ENCODE results near the gene LNX1.

The LNX1 gene

DNA sequence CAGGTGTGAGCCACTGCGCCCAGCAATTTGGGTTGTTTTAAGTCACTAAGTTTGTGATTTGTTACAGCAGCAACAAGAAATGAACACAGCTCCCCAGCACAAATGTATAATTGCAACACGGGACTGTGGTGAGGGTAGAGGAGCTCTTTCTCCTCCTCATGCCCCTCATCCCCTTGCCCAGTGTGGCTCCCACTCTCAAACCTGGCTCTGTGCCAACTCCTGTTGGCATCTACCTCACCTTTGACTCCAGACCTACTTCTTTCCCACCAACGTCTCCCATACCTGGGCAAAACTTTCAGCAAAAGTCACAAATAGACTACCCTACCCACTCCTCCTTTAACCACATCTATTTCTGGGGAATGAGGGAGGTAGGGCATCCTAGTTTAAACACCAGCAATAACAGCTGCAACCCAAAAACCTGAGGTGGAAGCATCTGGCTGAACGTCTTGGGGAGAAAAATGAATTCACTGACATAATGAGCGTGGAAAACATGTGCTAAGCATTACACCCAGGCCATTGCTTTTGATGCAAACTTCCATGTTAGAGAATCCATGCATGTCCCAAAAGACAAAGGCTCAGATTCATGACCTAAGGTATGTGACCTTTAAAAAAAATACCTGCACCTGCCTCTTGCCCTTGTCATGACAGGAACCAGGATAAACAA is 19.2 kb downstream of the LNX1 start:
- DNase-seq (ENCODE audit: low read depth) = no peak

DNA sequence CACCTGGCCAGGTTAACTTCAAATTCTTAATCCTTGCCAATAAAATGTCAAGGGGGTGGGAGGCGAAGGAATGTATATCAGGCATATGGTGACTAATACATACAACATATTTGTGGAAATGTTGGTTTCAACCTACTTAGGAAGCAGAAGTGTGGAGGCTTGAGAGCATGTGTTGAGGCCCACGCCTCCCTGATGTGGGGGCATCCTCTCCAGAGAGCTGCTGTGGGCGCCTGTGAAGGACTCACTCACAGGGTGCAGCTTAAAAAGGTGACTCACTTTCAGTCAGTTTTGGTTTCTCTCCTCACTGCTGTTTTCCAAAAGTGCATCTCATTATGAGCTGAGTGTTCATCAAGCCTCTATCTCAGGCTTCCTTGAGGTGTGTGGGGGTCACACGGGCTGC is 27.5 kb downstream of the LNX1 start:
- no peak for DNase-seq (ENCODE audit: low read depth)

- no peak for DNase-seq (ENCODE audit: low read depth)
Observed at GRCh38 chr4:53562409-53562808, 28.9 kb downstream of the LNX1 start.

- DNase-seq (ENCODE audit: low read depth) = no peak
Observed at GRCh38 chr4:53559021-53559620, 32.2 kb downstream of the LNX1 start.

DNA sequence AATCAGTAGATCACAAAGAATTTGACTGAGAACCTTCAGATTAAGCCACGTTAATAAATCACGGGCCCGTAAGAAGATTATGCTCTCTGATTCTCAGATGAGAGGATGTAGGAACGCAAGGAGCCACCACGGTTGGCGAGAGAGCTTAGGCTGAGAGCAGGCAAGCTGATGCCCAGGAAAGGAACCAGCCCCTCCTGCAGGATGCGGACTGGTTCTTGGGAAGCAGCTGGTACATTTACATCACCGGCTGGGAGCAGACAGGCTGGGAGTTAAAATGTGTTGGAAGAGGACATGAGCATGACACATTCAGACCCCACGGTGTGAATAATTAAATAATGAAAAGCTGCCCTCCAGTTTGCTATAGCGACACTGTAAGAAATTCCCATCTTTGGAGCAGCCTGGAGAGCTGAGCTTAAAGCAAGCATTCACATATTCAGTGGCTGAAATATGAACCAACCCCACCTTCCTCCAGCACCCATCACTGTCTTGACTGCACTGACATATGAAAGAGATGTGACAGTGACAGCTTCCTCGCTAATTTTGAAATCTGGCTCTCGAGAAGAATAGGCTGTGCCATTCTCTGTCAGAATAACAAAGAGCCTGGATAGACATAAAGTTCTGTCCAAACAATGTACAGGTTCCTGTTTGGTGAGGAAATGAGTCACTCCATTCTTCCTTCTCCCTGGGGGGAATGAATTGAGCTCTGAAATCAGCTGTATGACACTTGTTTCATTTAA is 33.1 kb downstream of the LNX1 start:
- no peak for DNase-seq (ENCODE audit: low read depth)

GRCh38 chr4:53557669-53558064 is 33.6 kb downstream of the LNX1 start:
- no peak for DNase-seq (ENCODE audit: low read depth)

DNA sequence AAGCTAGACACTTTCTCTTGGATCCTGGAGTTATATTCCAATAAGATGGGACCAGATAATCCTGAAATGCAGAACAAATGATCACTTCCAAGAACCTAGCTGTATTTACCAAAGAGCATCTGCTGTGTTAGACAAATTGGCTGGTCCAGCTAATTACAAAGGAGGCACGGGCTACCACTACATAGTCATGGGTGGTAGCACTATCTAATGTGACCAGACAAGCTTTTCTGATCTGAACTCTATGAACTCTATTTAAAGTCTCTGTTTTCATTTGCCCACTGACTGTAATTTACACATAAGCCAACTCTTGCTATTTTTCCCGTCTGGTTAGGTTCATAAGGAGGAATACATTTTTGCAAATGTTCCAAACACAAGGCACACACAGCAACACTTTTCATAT is 34.6 kb downstream of the LNX1 start:
- no peak for DNase-seq (ENCODE audit: low read depth)

GRCh38 chr4:53553486-53554210 is 37.6 kb downstream of the LNX1 start:
- no peak for DNase-seq (ENCODE audit: low read depth)

- no peak for DNase-seq (ENCODE audit: low read depth)
Observed at GRCh38 chr4:53552711-53553110, 38.6 kb downstream of the LNX1 start.

- no peak for DNase-seq (ENCODE audit: low read depth)
Observed at GRCh38 chr4:53551958-53552357, 39.3 kb downstream of the LNX1 start.

GRCh38 chr4:53551281-53551864 is 39.9 kb downstream of the LNX1 start:
- DNase-seq (ENCODE audit: low read depth) = no peak

GRCh38 chr4:53548662-53549061 is 42.6 kb downstream of the LNX1 start:
- DNase-seq (ENCODE audit: low read depth) = no peak

GRCh38 chr4:53547983-53548382 is 43.3 kb downstream of the LNX1 start:
- DNase-seq (ENCODE audit: low read depth) = no peak

DNA sequence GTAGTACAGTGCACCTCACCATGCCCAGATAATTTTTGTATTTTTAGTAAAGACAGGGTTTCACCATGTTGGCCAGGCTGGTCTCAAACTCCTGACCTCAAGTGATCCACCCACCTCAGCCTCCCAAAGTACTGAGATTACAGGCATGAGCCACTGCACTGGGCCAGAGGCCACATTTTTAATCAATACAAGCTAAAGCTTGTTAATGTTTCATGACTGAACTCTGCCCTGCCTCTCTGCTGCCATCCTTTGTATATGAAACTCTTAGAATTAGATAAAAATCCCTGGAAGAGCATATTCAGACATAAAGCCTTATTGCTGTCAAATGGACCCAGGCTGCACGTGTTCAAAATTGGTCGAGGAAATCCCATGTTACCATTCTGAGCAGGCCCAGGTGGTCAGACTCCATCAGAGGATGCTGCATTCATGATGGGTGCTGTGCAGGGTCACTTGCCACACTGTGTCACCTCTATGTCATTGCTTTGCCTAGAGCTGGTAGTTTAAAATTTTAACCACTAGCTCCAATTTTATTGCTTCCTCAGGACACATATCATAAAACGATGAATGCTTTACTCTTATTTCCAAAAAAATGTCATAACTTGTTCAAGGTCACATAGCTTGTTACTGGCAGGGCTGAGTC is 45.2 kb downstream of the LNX1 start:
- no peak for DNase-seq (ENCODE audit: low read depth)

- no peak for DNase-seq (ENCODE audit: low read depth)
Observed at GRCh38 chr4:53545273-53545672, 46.0 kb downstream of the LNX1 start.

DNA sequence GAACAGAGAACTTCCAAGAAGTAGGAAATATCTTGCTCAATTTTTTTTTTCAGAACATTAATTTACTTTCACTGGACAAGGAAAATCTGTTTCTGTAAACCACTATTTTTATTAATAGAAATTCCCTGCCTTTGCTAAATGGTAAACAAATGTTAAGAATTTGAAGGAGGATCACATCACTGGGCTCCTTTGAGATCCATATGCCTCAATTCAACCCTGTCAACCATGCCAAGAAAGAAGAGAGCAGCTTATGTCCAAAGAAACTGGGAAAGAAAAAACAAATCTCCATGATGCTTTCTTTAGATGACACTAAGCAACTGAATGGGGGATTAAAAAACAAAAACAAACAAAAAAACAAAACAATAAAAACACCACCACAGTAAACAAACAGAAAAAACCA is 47.7 kb downstream of the LNX1 start:
- no peak for DNase-seq (ENCODE audit: low read depth)

- DNase-seq (ENCODE audit: low read depth) = no peak
Observed at GRCh38 chr4:53541577-53542206, 49.6 kb downstream of the LNX1 start.

DNA sequence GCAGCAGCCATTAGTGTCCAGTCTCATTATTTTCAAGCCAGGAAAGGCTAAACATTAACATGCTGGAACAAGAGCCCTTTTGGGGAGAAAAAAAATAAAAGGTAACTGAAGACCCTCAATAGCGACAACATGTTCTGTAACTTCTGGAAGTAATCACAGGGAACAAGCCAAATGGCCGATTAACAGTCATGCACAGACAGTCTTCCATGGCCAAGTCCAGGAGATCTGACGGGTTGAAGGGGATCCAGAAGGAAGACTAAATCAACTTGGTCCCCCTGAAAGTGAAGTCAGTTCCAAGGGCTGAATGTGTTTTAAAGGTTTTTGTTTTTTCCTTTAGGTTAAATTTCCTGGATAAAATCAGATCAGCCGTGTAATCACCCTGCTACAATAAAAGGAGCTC is 52.5 kb downstream of the LNX1 start:
- DNase-seq (ENCODE audit: low read depth) = no peak

DNA sequence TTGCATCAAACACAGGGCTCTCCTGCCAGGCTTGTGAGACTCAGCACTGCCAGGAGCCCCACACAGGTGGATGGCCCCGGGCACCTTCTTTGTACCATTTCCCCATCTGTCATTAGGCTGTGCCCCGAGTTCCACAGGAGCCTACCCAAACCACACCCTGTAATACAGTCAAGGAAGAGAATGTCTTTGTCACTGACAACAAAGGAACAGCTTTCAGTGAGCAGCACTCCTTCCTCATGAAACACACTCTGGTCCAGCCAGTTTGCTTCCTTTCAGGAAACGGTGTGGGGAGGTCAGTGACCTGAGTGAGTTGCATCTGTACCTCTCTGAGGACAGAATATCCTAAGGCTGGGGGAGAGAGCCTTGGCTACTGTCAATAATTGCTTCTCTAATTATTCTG is 53.7 kb downstream of the LNX1 start:
- DNase-seq (ENCODE audit: low read depth) = no peak

- no peak for DNase-seq (ENCODE audit: low read depth)
Observed at GRCh38 chr4:53536328-53536727, 55.0 kb downstream of the LNX1 start.

GRCh38 chr4:53535567-53535966 is 55.7 kb downstream of the LNX1 start:
- no peak for DNase-seq (ENCODE audit: low read depth)

GRCh38 chr4:53534684-53535083 is 56.6 kb downstream of the LNX1 start:
- no peak for DNase-seq (ENCODE audit: low read depth)
